Measurements from ENCODE around the gene CABLES2.

The CABLES2 gene

GRCh38 chr20:62419759-62420158 lies 12.7 kb upstream of the CABLES2 start:
- DNase-seq = no peak

GRCh38 chr20:62418709-62419487 lies 11.8 kb upstream of the CABLES2 start:
- DNase-seq = no peak

GRCh38 chr20:62417981-62418708 lies 11.1 kb upstream of the CABLES2 start:
- no peak for DNase-seq

GRCh38 chr20:62416651-62417637 lies 9.9 kb upstream of the CABLES2 start:
- no peak for DNase-seq

GRCh38 chr20:62415354-62416111 lies 8.4 kb upstream of the CABLES2 start:
- no peak for DNase-seq

GRCh38 chr20:62413896-62414481 lies 6.9 kb upstream of the CABLES2 start:
- DNase-seq = no peak

- no peak for DNase-seq
Measured at GRCh38 chr20:62413025-62413570, 6.0 kb upstream of the CABLES2 start.

- DNase-seq = no peak
Measured at GRCh38 chr20:62412194-62413024, 5.3 kb upstream of the CABLES2 start.

GRCh38 chr20:62411479-62412193 lies 4.6 kb upstream of the CABLES2 start:
- no peak for DNase-seq

- DNase-seq = no peak
Measured at GRCh38 chr20:62410746-62411478, 3.8 kb upstream of the CABLES2 start.

GRCh38 chr20:62409931-62410745 lies 3.1 kb upstream of the CABLES2 start:
- DNase-seq = peak in 7 of 56 donors; percentile 2 to 60 (median 26)

- no peak for DNase-seq
Measured at GRCh38 chr20:62409086-62409853, 2.2 kb upstream of the CABLES2 start.

GRCh38 chr20:62408640-62409039 lies 1.6 kb upstream of the CABLES2 start:
- DNase-seq = no peak

- DNase-seq = peak in 1 of 56 donors; percentile 6
Measured at GRCh38 chr20:62408055-62408454, 970 bp upstream of the CABLES2 start.

- DNase-seq = peak in 4 of 56 donors; percentile 3 to 14 (median 10)
Measured at GRCh38 chr20:62406635-62407176, 379 bp downstream of the CABLES2 start.
